Aorta (tissue), 5 donors: ENCODE data around the gene SLC16A10. TPM values are rescaled to one million over a fixed set of nuclear protein-coding genes. Genes with fewer than 3 reads are reported as not detected.
"Not testable (repeated sequence)": the region's sequence is repeated elsewhere in the genome, so short reads cannot be mapped to it uniquely, and the experiment has no call there.

ENCODE experiments used
- ATAC-seq: fragments of 200-7000 bp; cut with Tn5 transposase; one replicate; pipeline ENCODE4 v1.9.1; 2022; ENCODE audit warnings: moderate library complexity; ENCODE audit not compliant: low FRiP score
- DNase-seq, 2 donors: peaks; one replicate each; pipeline ENCODE4 v3.0.0-alpha.2; 2020
- H3K27ac ChIP-seq, 2 donors: one replicate each; pipeline ENCODE4 v1.5.1; 2013; ENCODE audit warnings: low read length in 2 of 2, mild to moderate bottlenecking in 2 of 2, moderate library complexity in 2 of 2, control low read depth in 1 of 2, inconsistent platforms in 1 of 2, low read depth in 1 of 2
- H3K27me3 ChIP-seq, 2 donors: one replicate each; pipeline ENCODE4 v1.6.1; 2013; ENCODE audit warnings: control low read depth in 1 of 2, low read length in 1 of 2, mild to moderate bottlenecking in 1 of 2, moderate library complexity in 1 of 2; ENCODE audit not compliant: insufficient read depth in 2 of 2, control insufficient read depth in 1 of 2
- H3K36me3 ChIP-seq, 2 donors: one replicate each; pipeline ENCODE4 v1.6.1; 2013; ENCODE audit warnings: control low read depth in 1 of 2, low read length in 1 of 2, mild to moderate bottlenecking in 1 of 2; ENCODE audit not compliant: insufficient read depth in 2 of 2, control insufficient read depth in 1 of 2
- H3K4me1 ChIP-seq, 2 donors: one replicate each; pipeline ENCODE4 v1.6.1; 2013; ENCODE audit warnings: low read length in 2 of 2, control low read depth in 1 of 2, mild to moderate bottlenecking in 1 of 2, moderate library complexity in 1 of 2; ENCODE audit not compliant: insufficient read depth in 2 of 2, control insufficient read depth in 1 of 2
- H3K4me3 ChIP-seq, 2 donors: one replicate each; pipeline ENCODE4 v1.5.1; 2013; ENCODE audit warnings: low read length in 2 of 2, control low read depth in 1 of 2, mild to moderate bottlenecking in 1 of 2
- H3K9me3 ChIP-seq: one replicate; pipeline ENCODE4 v1.6.1; 2013; ENCODE audit warnings: mild to moderate bottlenecking, low read length; ENCODE audit not compliant: control insufficient read depth
- WGBS, 2 donors: extraction: QIAGEN DNeasy Blood & Tissue Kit; methylation state at CpG; one replicate each; pipeline ENCODE4 v1.1.7; 2013; 5-methylcytosine and 5-hydroxymethylcytosine counted together
- intact Hi-C, 2 donors: fragments of 100-400 bp; cut with DNase I; formaldehyde crosslinking; loops; one replicate each; pipeline versions ENCODE4 v1.14.2 to v1.15.0; 2022
- polyA plus RNA-seq, 2 donors: library from polyadenylated mRNA; stranded (reverse); fragments of 200-250 nt; gene quantifications; one replicate each; pipeline ENCODE4 v1.2.3, GENCODE V29; 2013
- total RNA-seq, 2 donors: library from RNA; stranded (reverse); fragmentation: NEBNext Ultra II Directional; extraction: Animal tissue kit (Norgen Biotek cat#: 25700); gene quantifications; one replicate each; pipeline ENCODE4 v1.2.1, GENCODE V29; 2021
- donor health status: healthy with polysubstance abuse.
- donor health status: Bipolar disorder and iron deficiency.
- donor health status: DM: no; HTN: no; CAD: no.
- donor health status: DM: no; HTN: no; CAD: no.
- donor health status: DM: yes; HTN: yes; CAD: no.

The SLC16A10 gene
- total and polyA plus RNA-seq, 4 donors: 0.05 to 13.1 (median 9.0) TPM

- WGBS, 2 donors: 76 to 86% methylated on average over 2 of the region's 2 CpGs
- H3K4me3 ChIP-seq: no peak overlapping the region
- no peak for DNase-seq
- H3K27ac ChIP-seq: no peak overlapping the region
- H3K27me3 ChIP-seq: no peaks in the 10 kb centered on the region
- H3K9me3 ChIP-seq: no peaks in the 10 kb centered on the region
- no peaks in the 10 kb centered on the region for H3K36me3 ChIP-seq
- no peak for ATAC-seq
- no peaks in the 10 kb centered on the region for H3K4me1 ChIP-seq
- intact Hi-C loops: no loop called here
Measured at GRCh38 chr6:111119571-111120329, 32.4 kb downstream of the SLC16A10 start.

GRCh38 chr6:111121789-111122350 is 34.6 kb downstream of the SLC16A10 start:
- DNase-seq: no peak
- Histone ChIP-seq H3K36me3 (no peaks in the 10 kb centered on the region), H3K27me3 (no peaks in the 10 kb centered on the region), H3K9me3 (no peaks in the 10 kb centered on the region), H3K4me3 (no peak overlapping the region), H3K4me1 (no peaks in the 10 kb centered on the region), H3K27ac (no peak overlapping the region)
- no peak for ATAC-seq
- intact Hi-C loops: no loop called here
- 92 to 94% methylated on average over 4 of the region's 4 CpGs for WGBS, 2 donors

GRCh38 chr6:111122458-111123286 is 35.4 kb downstream of the SLC16A10 start:
- intact Hi-C loops: no loop called here
- no peak overlapping the region for H3K27ac ChIP-seq
- no peaks in the 10 kb centered on the region for H3K36me3 ChIP-seq
- no peaks in the 10 kb centered on the region for H3K9me3 ChIP-seq
- 87 to 90% methylated on average over 7 of the region's 7 CpGs for WGBS, 2 donors
- ATAC-seq: no peak
- no peaks in the 10 kb centered on the region for H3K4me1 ChIP-seq
- no peak for DNase-seq
- H3K4me3 ChIP-seq: no peak overlapping the region
- H3K27me3 ChIP-seq: no peaks in the 10 kb centered on the region

GRCh38 chr6:111124406-111124805 is 37.1 kb downstream of the SLC16A10 start:
- Histone ChIP-seq H3K4me3 (no peak overlapping the region), H3K27ac (no peak overlapping the region), H3K9me3 (no peaks in the 10 kb centered on the region), H3K4me1 (no peaks in the 10 kb centered on the region), H3K36me3 (no peaks in the 10 kb centered on the region), H3K27me3 (no peaks in the 10 kb centered on the region)
- DNase-seq (no peak), ATAC-seq (no peak)
- intact Hi-C loops: no loop called here
- WGBS, 2 donors: 88 to 93% methylated on average over 4 of the region's 4 CpGs

- Histone ChIP-seq H3K4me1 (no peaks in the 10 kb centered on the region), H3K4me3 (no peak overlapping the region), H3K36me3 (no peaks in the 10 kb centered on the region), H3K27me3 (no peaks in the 10 kb centered on the region), H3K27ac (no peak overlapping the region), H3K9me3 (no peaks in the 10 kb centered on the region)
- 0 to 11% methylated on average over 1 of the region's 1 CpG for WGBS, 2 donors
- intact Hi-C loops: no loop called here
- DNase-seq: peak; percentile 56 to 79
- peak; percentile 54 for ATAC-seq
Measured at GRCh38 chr6:111129013-111129412, 41.7 kb downstream of the SLC16A10 start.

- ATAC-seq, H3K27ac ChIP-seq, intact Hi-C loops: not testable (repeated sequence)
Measured at GRCh38 chr6:111131018-111131417, 43.7 kb downstream of the SLC16A10 start.

GRCh38 chr6:111132669-111133068 is 45.4 kb downstream of the SLC16A10 start:
- intact Hi-C loops, DNase-seq, H3K9me3 ChIP-seq, H3K27ac ChIP-seq, H3K36me3 ChIP-seq, H3K4me1 ChIP-seq, H3K4me3 ChIP-seq, ATAC-seq, H3K27me3 ChIP-seq: not testable (repeated sequence)
- 88 to 93% methylated on average over 2 of the region's 2 CpGs for WGBS, 2 donors

More at GRCh38 chr6:111131018-111131417, 43.7 kb downstream of the SLC16A10 start:
- H3K4me1 ChIP-seq, H3K27me3 ChIP-seq, H3K36me3 ChIP-seq, H3K4me3 ChIP-seq, H3K9me3 ChIP-seq, DNase-seq: not testable (repeated sequence)
- 97% methylated on average over 11 of the region's 11 CpGs for whole genome bisulfite sequencing, 2 donors

GRCh38 chr6:111134236-111134869 is 47.0 kb downstream of the SLC16A10 start:
- H3K36me3 ChIP-seq, ATAC-seq, H3K9me3 ChIP-seq, H3K27ac ChIP-seq, intact Hi-C loops, H3K27me3 ChIP-seq, DNase-seq, H3K4me1 ChIP-seq, H3K4me3 ChIP-seq: not testable (repeated sequence)
- WGBS, 2 donors: 94 to 95% methylated on average over 6 of the region's 6 CpGs
